Ascending aorta (tissue), 2 donors: Measurements from ENCODE around the gene CRYGD. TPM values are rescaled to one million over a fixed set of nuclear protein-coding genes. Genes with fewer than 3 reads are reported as not detected.

Experiments used
- DNase-seq, 2 donors: peaks; one replicate each; pipeline ENCODE4 v3.0.0-alpha.2; 2019; ENCODE audit warnings: low spot score in 2 of 2
- H3K27ac ChIP-seq, 2 donors: fragments of 200-600 bp; sonication (generic); one replicate each; pipeline ENCODE4 v1.5.1; 2016 to 2017; ENCODE audit warnings: mild to moderate bottlenecking in 1 of 2
- H3K27me3 ChIP-seq: fragments of 200-600 bp; sonication (generic); one replicate; pipeline ENCODE4 v1.5.1; 2017
- H3K36me3 ChIP-seq, 2 donors: fragments of 200-600 bp; sonication (generic); one replicate each; pipeline ENCODE4 v1.5.1; 2016
- H3K4me1 ChIP-seq, 2 donors: fragments of 200-600 bp; sonication (generic); one replicate each; pipeline ENCODE4 v1.5.1; 2016 to 2017; ENCODE audit warnings: mild to moderate bottlenecking in 1 of 2
- H3K4me3 ChIP-seq, 2 donors: fragments of 200-600 bp; sonication (generic); one replicate each; pipeline ENCODE4 v1.5.1; 2016 to 2017; ENCODE audit warnings: mild to moderate bottlenecking in 1 of 2
- H3K9me3 ChIP-seq, 2 donors: fragments of 200-600 bp; sonication (generic); one replicate each; pipeline ENCODE4 v1.5.1; 2016
- intact Hi-C: fragments of 100-400 bp; cut with DNase I; formaldehyde crosslinking; loops from one replicate; pipeline ENCODE4 v1.15.1; 2023
- total RNA-seq: library from RNA; depleted of rRNA; stranded (reverse); fragments of >200 nt; gene quantifications from one replicate; pipeline ENCODE4 v1.1.0, GENCODE V29; 2016
- TF ChIP-seq, protein P1 (sequence below), 3 experiments: fragments of 200-600 bp in 2 of 3; fragments of 450-650 bp in 1 of 3; sonication (generic) in 2 of 3; IDR thresholded peaks; one replicate each; pipeline ENCODE4 v1.5.1; 2016 to 2019; ENCODE audit warnings: antibody characterized with exemption in 3 of 3, mild to moderate bottlenecking in 1 of 3, moderate library complexity in 1 of 3

Gene CRYGD
- total RNA-seq, 1 donor from 2014 or later, result not detected

DNA sequence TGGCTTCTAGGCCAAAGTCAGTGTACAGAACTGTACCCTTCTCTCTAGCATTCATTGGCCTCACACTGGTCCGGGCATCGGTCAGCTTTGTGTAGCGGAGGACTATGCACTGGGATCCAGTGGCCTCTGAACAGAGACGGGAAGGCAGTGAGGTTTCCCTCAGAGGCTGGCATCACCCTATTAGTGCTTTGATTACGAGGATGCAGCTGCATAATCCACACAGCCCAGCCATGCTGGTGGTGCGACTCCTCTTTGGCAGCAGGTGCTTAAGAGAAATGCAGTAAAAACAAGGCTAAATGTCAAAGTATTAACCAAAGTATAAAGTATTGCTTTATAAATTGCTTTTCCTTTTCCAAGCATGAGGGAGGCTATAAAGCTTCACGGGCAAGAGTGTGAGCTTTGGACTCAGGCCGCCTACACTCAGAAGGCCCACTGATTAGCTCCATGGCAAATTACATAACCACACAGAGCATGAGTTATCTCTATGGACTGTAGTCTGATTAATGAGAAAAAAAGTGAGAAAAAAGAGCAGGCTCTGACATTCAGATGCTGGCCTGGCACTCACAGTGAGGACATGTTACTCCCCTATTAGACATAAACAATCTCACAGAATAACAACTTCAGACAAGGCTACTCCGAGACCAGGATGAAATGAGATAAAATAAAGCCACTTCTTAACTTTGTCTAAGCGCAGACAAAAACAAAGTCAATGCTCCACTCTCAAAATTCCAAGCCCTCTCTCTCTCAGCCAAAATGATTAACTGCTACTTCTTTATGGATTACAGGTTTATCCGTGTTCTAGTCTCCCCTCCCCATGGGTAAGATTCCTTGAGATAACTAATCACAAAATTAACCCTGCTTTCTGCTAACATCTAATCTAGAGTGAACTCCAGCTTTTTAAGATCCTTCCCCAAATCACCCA is 11.7 kb upstream of the CRYGD start:
- Histone ChIP-seq H3K9me3 (no peaks in the 10 kb centered on the region), H3K36me3 (no peaks in the 10 kb centered on the region), H3K4me1 (no peaks in the 10 kb centered on the region), H3K4me3 (no peak overlapping the region), H3K27me3 (no peaks in the 10 kb centered on the region), H3K27ac (no peak overlapping the region)
- intact Hi-C loops, result no loop called here
- no peak for DNase-seq
- TF ChIP-seq, protein P1, sequence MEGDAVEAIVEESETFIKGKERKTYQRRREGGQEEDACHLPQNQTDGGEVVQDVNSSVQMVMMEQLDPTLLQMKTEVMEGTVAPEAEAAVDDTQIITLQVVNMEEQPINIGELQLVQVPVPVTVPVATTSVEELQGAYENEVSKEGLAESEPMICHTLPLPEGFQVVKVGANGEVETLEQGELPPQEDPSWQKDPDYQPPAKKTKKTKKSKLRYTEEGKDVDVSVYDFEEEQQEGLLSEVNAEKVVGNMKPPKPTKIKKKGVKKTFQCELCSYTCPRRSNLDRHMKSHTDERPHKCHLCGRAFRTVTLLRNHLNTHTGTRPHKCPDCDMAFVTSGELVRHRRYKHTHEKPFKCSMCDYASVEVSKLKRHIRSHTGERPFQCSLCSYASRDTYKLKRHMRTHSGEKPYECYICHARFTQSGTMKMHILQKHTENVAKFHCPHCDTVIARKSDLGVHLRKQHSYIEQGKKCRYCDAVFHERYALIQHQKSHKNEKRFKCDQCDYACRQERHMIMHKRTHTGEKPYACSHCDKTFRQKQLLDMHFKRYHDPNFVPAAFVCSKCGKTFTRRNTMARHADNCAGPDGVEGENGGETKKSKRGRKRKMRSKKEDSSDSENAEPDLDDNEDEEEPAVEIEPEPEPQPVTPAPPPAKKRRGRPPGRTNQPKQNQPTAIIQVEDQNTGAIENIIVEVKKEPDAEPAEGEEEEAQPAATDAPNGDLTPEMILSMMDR (IDR thresholded peaks at IDR 0.05), result no peak

DNA sequence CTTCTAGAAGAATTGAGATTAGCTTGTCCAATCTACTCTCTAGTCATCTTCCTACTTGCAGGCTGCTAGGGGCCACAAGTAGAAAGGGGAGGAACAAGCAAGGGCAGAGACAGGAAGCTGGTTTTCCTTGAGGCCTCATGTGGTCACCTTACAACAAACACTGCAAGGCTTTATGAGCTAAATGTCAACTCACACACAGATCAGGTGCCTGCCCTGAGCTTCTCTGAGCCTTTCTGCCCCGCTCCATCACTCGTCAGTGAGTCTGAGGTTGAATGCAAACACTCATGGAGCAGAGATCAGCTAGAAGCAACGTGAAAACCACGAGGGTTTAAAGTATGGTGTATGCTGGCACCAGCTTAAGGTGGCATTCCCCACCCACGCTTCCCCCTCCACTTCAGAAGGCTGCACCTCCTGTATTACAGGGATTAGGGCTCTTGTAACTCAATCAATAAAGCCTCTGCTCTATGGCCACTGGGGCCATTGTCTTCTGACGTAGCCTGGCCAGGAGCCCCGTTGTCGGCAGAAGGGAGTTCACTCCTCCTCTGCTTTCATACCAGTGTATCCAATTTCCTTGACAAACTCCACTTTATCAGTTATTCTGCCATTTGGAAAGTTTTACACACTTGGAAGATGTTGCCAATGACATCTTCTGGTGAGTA is 10.7 kb upstream of the CRYGD start:
- Histone ChIP-seq H3K4me1 (no peaks in the 10 kb centered on the region), H3K9me3 (no peaks in the 10 kb centered on the region), H3K27me3 (no peaks in the 10 kb centered on the region), H3K4me3 (no peak overlapping the region), H3K36me3 (no peaks in the 10 kb centered on the region), H3K27ac (no peak overlapping the region)
- no peak for DNase-seq
- TF ChIP-seq, protein P1 (IDR thresholded peaks at IDR 0.05), result no peak
- intact Hi-C loops, result no loop called here

DNA sequence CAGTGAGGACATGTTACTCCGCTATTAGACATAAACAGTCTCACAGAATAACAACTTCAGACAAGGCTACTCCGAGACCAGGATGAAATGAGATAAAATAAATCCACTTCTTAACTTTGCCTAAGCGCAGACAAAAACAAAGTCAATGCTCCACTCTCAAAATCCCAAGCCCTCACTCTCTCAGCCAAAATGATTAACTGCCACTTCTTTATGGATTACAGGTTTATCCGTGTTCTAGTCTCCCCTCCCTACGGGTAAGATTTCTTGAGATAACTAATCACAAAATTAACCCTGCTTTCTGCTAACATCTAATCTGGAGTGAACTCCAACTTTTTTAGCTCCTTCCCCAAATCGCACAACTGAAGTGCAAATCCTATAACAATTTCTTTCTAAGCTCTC is 6.4 kb upstream of the CRYGD start:
- H3K4me1 ChIP-seq, result no peaks in the 10 kb centered on the region
- no peaks in the 10 kb centered on the region for H3K27me3 ChIP-seq
- TF ChIP-seq, protein P1 (IDR thresholded peaks at IDR 0.05), result no peak
- H3K4me3 ChIP-seq, result no peak overlapping the region
- H3K27ac ChIP-seq, result no peak overlapping the region
- no peaks in the 10 kb centered on the region for H3K9me3 ChIP-seq
- H3K36me3 ChIP-seq, result no peaks in the 10 kb centered on the region
- DNase-seq, result no peak
- intact Hi-C loops, result no loop called here

DNA sequence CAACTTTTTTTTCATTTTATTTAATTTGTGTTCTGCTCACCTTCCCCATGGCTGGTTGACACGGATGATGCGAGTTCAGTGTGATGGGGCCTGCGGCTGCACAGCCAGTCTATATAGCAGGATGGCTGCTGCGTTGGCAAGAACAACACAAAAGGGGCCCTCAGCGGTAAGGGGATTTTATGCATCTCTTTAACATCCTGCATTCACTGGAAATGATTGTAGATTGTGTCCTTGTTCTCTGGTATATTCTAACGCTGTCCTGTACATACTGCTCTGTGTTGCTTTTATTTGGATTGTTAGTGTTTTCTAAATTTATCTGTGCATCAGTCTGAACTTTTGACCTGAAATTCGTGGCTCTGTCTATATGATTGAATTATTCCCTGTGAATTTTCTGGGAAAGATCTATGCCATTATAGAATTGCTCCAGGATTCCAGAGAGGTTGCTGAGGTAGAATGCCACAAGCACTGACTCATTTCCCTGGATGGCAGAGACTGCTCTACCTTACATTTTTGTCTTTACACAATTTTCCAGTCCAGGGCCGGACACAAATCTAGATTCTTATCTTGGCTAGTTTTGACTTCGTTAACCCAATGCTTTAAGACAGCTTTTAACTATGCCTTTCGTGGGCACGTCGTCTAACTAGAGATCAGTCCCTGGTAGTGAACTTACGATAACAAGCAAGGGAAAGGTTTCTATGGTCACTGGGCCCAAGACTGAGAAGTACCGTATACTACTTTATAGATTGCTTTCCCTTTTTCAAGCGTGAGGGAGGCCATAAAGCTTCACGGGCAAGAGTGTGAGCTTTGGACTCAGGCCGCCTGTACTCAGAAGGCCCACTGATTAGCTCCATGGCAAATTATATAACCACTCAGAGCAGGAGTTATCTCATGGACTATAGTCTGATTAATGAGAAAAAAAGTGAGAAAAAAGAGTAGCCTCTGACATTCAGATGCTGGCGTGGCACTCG is 5.7 kb upstream of the CRYGD start, which contains the start of gene CRYGC:
CRYGC (minus strand) TSS at position 85 of the 968 bp plus-strand sequence; CDS start at position 49, 36 bp downstream.
- Histone ChIP-seq H3K4me3 (no peak within 1 kb of the TSS), H3K36me3 (no peaks in the 10 kb centered on the region), H3K4me1 (no peaks in the 10 kb centered on the region), H3K9me3 (no peaks in the 10 kb centered on the region), H3K27me3 (no peaks in the 10 kb centered on the region), H3K27ac (no peak within 1 kb of the TSS)
- intact Hi-C loops, result no loop called here
- TF ChIP-seq, protein P1 (IDR thresholded peaks at IDR 0.05), result no peak
- DNase-seq, result no peak

DNA sequence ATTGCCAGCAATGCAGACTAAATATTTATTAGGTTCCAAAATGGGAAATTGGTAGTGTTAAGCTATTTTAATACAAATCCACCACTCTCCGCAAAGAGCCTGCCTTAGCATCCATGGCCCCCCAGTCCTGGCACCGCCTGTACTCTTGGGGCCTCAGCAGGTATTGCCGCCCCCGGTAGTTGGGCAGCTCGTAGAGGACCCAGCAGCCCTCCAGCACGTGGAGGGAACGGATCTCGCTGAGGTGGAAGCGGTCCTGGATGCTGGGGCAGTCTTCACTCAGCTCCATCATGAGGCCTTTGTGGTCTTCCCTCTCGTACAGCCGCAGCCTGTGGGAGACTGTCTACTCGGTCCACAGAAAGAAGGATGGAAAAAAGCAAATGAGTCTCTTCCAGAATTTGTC is 3.8 kb upstream of the CRYGD start:
- H3K36me3 ChIP-seq, result no peaks in the 10 kb centered on the region
- H3K27ac ChIP-seq, result no peak overlapping the region
- no peak overlapping the region for H3K4me3 ChIP-seq
- H3K9me3 ChIP-seq, result no peaks in the 10 kb centered on the region
- DNase-seq, result no peak
- intact Hi-C loops, result no loop called here
- H3K27me3 ChIP-seq, result no peaks in the 10 kb centered on the region
- TF ChIP-seq, protein P1 (IDR thresholded peaks at IDR 0.05), result no peak
- no peaks in the 10 kb centered on the region for H3K4me1 ChIP-seq
